Measurements from ENCODE around the gene MIF4GD.

DNA sequence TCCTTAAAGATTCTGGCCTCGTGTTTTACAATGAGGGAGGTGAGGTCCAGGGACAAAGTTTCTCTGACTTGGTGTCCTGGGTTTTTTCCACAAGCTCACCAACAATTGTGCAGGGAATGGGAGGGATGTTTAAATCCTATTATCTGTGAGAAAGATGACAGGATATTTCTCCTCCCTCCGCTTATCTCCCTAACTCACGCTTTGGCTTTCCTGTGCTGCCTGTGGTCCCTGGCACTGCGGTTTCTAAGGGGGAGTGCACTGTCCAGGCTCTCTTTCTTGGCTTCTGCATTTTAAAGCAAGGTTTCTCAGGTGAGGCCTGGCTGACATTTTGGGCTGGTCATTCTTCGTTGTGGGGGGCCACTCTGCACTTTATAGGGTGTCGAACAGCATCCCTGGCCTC lies 26.0 kb downstream of the MIF4GD start:
- TF ChIP-seq, protein P1, sequence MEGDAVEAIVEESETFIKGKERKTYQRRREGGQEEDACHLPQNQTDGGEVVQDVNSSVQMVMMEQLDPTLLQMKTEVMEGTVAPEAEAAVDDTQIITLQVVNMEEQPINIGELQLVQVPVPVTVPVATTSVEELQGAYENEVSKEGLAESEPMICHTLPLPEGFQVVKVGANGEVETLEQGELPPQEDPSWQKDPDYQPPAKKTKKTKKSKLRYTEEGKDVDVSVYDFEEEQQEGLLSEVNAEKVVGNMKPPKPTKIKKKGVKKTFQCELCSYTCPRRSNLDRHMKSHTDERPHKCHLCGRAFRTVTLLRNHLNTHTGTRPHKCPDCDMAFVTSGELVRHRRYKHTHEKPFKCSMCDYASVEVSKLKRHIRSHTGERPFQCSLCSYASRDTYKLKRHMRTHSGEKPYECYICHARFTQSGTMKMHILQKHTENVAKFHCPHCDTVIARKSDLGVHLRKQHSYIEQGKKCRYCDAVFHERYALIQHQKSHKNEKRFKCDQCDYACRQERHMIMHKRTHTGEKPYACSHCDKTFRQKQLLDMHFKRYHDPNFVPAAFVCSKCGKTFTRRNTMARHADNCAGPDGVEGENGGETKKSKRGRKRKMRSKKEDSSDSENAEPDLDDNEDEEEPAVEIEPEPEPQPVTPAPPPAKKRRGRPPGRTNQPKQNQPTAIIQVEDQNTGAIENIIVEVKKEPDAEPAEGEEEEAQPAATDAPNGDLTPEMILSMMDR (IDR thresholded peaks at IDR 0.05): no peak
- TF ChIP-seq ZFX (IDR thresholded peaks at IDR 0.05; ENCODE audit: borderline replicate concordance): no peak

Data from 22Rv1 (cell line).